ENCODE results near the gene ANXA2.
A peak's percentile ranks its signal among the peaks of the same experiment; 100 is the strongest.
"Not testable (repeated sequence)": the region's sequence is repeated elsewhere in the genome, so short reads cannot be mapped to it uniquely, and the experiment has no call there.

The ANXA2 gene

DNA sequence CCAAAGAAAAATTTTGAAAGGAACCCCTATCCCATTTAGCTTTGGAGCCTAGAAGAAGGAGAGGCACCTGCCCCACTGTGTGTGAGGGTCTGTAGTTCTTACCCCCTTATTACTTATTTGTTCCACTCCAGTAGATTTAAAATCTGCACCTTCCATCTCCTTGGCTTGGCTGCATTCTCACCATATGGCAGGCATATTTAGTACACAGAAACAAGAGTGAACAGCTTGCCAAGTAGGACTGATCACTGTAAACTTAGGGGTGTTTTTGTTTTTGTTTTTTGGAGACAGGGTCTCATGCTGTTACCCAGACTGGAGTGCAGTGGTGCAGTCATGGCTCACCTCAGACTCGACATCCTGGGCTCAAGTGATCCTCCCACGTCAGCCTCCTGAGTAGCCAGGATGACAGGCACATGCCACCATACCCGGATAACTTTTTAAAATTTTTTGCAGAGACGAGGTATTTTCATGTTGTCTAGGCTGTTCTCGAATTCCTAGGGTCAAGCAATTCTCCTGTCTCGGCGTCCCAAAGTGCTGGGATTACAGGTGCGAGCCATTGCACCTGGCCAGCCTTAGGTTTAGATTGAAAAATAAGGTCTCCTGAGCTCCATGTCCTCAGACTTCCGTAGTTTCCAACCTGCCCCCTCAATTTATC lies 14.1 kb upstream of the ANXA2 start:
- no peak for FAIRE-seq

DNA sequence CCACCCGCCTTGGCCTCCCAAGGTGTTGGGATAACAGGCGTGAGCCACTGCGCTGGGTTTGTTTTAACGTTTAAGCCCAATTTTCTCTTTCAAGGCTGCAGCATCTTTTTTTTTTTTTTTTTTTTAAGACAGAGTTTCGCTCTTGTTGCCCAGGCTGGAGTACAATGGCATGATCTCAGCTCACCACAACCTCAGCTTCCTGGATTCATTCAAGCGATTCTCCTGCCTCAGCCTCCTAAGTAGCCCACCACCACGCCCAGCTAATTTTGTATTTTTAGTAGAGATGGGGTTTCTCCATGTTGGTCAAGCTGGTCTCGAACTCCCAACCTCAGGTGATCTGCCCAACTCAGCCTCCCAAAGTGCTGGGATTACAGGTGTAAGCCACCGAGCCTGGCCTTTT lies 12.6 kb upstream of the ANXA2 start:
- not testable (repeated sequence) for DNase-seq (ENCODE audit: insufficient read length, low spot score); FAIRE-seq

More for the DNA sequence above, 14.1 kb upstream of the ANXA2 start:
- no peak for DNase-seq (ENCODE audit: insufficient read length, low spot score)

DNA sequence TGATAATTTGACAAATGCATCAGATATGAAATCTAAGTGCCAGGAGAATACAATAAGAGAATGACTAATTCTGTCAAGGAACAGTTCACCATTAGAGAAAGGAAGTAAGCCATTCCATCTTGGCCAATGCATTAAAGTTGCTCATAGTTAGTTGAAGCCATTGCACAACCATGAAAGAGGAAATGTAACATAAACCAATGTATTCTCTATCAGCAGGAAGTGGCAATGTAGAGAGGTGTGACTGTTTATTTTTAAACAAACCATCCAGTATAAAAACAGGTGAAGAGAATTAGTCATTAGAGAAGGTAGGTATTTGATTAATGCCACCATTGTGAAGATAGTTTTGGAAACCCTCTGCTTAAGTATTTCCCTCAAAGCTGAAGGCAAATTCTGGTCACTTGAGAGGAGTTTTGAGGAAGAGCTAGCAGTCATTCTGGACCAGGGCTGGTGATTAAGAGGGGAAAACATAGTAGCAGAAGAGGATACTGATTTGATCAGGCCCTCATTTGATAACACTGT lies 10.7 kb upstream of the ANXA2 start:
- FAIRE-seq: peak; percentile 18
- peak; percentile 16 for DNase-seq (ENCODE audit: insufficient read length, low spot score)

DNA sequence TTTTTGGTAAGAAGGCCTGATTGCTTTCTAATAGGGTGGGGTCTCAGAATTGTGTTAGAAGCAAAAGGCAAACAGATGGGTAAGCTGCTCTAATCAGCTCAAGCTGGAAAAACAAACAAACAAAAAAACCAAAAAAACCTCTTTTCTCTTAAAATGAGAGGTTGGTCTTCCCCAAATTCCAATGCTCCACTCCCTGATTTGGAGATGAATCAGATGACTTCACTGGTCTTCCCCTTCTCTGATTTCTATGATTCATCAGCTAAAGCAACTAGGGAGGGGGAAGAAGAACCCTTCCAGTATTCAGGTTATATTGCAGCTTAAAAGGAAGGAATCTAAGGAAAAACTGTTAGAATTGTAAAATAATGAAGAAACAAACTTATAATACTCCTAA lies 9.6 kb upstream of the ANXA2 start:
- FAIRE-seq: no peak
- DNase-seq (ENCODE audit: insufficient read length, low spot score): no peak

DNA sequence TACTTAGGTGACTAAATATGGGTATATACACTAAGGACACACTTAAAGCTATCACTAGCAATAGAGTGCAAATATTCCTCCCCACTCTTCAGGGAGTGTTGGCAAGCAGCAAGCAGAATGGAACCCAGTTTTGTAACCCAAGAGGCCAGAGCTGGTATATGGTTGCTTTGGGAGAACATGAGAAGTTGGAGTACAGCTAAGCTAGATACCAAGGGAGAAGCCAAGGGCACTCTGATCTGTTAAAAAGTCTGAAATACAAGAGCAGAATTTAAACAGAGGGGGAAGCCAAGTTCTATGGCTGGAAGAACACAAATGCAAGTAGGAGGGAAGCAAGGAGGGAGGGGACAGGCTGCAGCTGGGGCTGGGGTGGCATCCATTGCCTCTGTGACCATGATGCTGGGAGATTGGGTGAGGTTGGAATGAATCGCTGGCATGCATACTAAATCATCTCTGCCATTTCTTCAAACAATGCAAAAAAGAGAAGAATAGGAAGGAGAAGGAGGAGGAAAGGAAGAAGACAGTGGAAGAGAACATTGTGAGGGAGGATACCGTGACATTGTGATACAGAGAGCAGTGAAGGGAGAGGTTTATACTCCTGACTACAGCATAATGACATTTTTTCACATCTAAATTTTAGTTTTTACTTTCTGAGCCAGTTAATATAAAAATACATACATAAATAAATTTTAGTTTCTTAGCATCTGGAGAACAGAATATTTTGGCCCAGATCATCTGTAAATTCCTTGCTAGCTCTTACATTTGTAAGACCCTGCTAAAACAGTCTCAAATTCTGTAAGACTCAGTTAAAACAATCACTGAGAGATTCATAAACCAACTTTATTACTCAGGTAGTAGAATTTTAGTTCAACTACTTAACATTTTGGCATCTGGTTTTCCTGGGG lies 9.0 kb upstream of the ANXA2 start:
- DNase-seq (ENCODE audit: insufficient read length, low spot score) (no peak), FAIRE-seq (no peak)

DNA sequence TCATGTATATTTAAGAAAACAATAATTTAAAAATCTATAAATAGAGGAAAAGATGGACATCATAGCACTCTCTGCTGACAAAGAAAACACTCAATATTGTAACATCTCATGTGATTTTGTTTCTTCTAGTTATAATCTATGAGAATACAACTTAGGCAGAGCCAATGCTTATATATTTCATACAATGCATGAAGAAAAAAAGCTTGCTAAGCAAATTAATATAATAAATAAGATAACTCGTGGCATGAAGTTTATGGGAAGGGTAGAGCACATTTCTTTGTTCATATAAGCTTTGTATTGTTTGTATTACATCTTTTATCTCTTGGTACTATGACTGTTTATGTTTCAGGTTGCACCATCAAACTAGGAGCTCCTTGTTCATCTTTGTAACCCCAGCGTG lies 7.6 kb upstream of the ANXA2 start:
- FAIRE-seq (no peak), DNase-seq (ENCODE audit: insufficient read length, low spot score) (no peak)

DNA sequence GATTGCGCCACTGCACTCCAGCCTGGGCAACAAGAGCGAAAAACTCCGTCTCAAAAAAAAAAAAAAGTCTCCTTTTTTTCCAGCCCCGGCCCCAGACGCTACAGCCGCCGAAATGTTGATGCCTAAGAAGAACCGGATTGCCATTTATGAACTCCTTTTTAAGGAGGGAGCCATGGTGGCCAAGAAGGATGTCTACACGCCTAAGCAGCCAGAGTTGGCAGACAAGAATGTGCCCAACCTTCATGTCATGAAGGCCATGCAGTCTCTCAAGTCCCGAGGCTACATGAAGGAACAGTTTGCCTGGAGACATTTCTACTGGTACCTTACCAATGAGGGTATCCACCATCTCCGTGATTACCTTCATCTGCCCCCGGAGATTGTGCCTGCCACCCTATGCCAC lies 6.6 kb upstream of the ANXA2 start:
- not testable (repeated sequence) for DNase-seq (ENCODE audit: insufficient read length, low spot score); FAIRE-seq

DNA sequence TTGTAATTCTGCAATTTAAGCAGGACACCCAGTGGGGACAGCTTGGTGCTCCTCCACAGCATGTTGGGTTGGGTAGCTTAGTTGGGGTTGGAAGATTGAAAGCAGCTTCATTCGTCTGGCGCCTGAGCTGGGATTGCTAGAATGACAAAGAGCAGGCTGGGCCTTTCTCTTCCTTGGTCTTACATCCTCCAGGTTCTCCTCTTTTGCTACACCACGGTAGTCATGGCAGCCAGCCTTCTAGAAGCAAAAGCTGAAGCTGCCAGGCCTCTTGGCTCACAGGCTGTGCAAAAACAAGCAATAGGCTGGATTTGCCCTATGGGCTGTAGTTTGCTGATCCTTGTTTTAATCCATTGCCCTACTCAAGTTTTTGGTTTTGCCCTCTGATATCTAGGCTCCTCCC lies 3.2 kb upstream of the ANXA2 start:
- no peak for FAIRE-seq
- no peak for DNase-seq (ENCODE audit: insufficient read length, low spot score)

DNA sequence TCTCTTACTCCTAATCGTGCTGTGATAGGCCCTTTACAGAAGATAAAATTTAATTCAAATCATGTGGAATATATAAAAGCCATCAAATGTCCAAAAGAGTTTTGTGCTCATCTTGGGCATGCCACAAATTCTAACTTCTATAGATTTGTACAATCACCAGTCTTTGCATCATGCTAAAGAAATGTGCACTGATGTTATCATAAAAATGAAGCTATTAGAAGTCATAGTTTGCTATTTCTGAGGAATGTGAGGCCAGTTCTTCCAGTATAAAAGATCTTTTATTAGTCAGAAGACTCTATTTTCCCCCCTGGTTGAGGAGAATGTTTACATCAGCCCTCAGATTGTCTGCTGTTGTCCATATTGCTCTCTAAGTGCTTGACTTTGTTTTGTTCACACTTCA lies 2.1 kb upstream of the ANXA2 start:
- DNase-seq (ENCODE audit: insufficient read length, low spot score): no peak
- no peak for FAIRE-seq

DNA sequence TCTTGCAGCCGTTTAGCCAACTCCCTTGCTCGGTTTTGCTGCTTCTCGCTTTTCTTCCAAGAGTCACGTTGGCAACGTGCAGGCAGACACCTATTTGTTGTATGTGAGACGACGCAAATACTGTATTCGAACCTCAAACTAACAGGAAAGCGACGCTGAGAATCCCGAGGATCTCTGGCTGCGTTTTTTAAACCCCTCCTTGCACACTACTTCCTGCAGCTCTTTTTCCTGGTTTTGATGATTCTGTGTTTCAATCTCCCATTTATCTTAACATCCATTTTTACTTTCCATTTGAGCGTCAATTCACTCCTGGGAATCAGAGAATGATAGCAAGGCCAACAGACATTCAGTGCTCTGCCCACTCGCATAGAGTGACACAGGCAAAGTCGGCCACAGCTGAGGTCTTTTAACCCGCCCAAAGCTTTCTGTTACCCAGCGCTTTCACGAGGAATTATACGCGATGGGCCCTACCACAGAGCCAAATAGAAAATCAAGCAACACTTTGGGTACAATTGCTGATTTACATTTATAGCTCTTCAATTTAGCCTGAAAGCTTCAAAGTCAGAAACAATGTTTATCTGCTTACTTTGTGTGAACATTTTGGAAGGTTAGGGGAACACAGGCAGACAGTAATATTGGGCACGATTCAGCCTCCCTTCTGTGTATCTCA lies 1.6 kb upstream of the ANXA2 start:
- DNase-seq (ENCODE audit: insufficient read length, low spot score): no peak

DNA sequence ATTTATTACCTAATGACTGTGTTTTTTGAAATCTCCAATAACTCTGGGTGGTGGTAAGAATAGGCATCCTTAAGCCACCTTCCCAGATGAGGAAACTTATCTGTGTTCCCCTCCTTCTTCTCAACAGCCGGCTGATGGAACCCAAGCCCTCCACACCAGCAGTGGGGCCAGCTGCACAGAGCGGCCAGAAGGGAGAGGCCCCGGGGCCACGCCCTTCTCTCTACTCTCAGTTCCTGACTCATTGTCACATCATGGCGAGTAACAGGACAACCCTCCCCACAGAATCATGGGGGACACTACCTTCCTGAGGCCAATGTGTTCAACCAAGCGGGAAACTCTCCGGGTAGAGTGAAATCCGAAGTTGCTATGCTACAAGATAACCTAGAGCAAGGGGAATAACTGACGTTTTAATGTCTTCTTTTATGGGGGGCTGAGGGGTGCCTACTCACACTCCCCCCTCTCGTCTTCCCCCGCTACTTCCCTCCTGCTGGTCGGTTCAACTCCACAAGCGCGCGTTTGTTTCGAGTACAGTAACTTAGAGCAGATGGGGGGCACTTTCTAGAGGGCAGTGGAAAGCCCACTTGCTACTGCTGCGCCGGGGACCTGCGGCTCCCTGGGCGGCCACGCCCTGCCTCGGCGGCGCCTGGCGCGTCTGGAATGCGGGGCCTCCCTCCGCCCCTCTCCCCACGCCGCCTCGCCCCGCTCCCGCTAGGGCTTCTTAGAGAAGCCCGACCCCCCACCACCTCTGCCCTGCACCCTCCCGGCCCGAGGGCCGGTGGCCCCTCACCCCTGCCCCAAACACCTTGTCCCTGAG lies 621 bp downstream of the ANXA2 start:
- FAIRE-seq (peak; percentile 75), DNase-seq (ENCODE audit: insufficient read length, low spot score) (peak; percentile 53)

More for the DNA sequence above, 1.6 kb upstream of the ANXA2 start:
- no peak for FAIRE-seq

DNA sequence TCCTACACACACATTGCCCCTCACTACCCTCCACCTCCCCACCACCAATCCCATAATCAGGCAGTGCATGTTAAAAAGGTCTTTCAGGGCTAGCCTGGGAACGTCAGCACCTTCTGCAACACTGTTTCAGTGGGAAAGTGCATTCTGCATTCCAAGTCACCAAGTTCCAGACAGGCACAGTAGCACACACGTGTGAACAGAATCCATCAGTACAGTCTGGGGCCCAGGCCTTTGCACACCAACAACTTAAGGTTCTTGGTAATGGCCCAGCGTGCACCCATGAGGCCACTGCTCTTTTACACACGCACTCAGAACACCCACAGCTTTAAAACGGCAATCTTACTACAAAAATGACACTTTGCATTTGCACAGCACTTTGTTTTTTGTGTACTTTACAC lies 1.2 kb downstream of the ANXA2 start:
- DNase-seq (ENCODE audit: insufficient read length, low spot score) (no peak), FAIRE-seq (no peak)

DNA sequence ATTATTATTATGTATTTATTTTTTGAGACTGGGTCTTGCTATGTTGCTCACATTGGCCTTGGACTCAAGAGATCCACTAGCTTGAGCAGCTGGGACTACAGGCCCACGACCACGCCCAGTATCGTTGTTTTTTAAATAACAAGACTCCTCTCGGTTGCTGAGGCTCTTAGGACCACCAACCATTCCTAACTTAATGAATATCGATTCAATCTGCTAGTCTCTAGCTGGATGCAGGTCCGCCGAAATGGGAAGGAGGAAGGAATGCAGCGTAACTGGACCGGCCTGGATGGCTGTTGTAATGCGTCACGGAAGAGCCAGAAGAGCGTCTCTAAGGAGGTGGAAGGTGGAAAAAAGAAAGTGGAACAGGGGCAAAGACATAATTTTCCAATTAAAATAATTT lies 1.7 kb downstream of the ANXA2 start:
- DNase-seq (ENCODE audit: insufficient read length, low spot score) (no peak), FAIRE-seq (no peak)

DNA sequence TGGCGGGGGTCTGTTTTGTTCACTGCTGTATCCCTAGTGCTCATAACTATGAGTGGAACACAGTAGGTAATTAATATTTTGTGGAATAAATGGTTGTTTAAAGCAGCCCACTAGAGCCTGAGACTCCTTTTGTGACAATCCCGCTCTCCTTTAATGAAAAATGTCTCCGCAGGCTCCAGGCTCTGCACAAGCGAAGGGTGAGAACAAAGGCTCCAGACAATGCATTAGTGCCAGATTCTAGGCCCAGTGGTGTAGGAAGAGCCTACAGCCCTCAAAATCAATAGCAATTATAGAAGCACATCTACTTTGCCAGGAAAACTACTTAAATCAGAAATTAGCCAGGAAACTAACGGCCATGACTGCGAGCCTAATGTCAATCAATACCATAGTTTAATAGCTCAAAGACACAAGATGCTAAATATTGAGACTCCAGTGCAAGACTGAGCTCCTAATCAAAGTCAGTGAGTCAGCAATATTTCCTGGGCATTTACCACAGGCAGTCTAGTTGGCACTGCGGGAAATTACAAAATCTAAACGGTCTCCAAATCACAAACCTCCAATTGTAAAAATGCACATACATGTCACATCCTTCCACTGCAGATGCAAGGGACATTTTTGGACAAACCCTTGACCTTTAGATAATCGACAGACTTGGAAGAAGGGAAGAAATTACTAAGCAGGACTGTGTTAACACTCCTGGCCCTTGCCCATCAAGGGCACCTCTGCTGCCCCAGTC lies 2.3 kb downstream of the ANXA2 start:
- DNase-seq (ENCODE audit: insufficient read length, low spot score) (no peak), FAIRE-seq (no peak)

DNA sequence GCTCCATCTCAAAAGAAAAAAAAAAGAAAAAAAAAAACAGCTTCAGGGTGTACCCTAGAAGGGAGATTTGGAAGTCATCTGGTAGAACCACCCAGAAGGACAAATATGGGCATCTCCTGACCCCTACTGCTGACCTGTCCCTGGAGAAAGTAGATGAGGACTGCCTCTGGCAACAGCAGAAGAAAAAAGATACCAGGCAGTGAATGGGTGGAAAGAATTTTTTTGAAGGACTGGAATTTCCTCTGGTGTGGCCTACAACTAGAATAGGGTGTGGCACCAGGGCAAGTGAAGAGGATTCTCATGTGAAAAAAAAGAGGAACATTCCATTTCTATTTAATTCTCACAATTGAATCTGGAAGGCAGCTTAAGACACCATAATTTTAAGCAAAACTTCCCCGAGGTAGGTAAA lies 3.1 kb downstream of the ANXA2 start:
- no peak for DNase-seq (ENCODE audit: insufficient read length, low spot score)
- no peak for FAIRE-seq

DNA sequence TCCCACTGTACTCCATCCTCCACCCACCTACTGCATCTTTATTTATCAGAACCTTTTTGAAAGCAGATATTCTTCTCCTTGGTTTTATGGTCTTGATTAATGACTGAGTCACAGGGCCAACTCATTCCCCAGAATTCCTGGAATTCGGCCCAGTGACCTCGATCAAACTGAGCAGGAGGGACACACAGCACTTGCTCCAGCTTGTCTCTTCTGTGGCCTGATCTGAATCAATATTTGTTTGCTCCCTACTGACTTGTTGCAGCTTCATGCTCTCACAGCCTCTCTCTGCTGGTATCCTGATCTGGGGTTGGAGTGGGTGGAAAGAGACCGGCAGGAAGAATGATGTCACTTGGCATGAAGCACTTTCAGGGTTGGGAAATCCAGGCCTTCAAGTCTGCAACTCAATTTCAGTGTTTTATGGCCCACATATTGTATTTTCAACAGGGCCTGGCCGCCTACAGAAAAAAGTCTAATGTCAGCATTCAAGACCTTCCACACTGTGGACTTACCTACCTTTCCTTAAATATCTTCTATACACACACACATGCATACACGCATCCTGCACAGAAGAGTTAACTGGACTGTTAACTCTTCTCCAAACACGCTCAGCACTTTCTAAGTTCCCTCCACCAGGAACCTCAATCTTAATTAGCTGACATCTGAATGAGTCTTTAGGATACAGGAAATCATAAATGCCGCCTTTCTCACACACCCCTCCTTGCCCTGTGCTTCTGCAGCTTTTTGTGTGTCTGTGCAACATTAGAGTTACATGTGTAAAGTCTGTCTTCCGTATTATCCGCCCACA lies 4.6 kb downstream of the ANXA2 start:
- DNase-seq (ENCODE audit: insufficient read length, low spot score): no peak

DNA sequence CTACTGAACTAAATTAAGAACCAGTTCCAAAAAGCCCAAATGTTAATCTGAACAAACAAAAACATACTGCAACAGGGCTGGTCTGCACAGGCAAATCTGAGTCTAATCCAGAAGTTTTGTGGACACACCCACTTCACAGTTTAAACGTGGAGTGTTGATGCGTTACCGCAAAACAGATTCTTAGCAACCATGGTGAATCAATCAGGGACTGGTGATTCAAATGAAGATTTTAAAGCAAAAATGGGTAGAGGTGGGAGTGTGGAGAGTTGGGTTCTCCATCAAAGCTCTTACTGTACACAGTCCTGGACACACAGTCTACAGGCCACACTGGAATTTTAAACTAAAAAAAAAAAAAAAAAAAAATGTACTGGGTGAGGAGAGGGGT lies 5.2 kb downstream of the ANXA2 start:
- FAIRE-seq (no peak), DNase-seq (ENCODE audit: insufficient read length, low spot score) (no peak)

More for the DNA sequence above, 4.6 kb downstream of the ANXA2 start:
- no peak for FAIRE-seq

DNA sequence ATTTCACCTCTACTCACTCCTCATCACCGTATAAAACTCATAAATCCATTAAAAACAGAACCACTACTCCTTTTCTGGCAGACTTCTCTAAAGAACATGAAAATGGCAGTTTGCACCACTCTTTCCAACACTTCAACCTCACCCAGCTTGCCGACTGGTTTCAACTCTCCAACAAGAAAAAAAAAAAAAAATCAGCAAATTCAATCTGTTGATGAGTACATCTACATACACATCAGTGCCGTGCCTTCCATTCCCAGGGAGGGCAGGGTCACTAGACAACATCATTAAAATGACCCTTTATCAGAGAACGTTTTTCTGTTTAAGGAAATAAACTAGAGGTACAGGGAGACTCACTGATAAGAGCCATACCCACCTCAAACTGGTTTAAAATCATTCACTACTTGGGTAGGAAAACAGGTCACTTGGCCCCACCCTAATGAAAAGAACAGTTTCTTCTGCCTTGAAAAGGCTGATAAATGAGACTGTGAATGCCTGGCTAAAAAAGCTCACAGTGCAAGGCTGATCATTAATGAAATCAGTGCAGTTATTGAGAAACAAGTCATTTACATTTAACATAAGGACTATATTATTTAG lies 6.0 kb downstream of the ANXA2 start:
- FAIRE-seq (no peak), DNase-seq (ENCODE audit: insufficient read length, low spot score) (no peak)

Data from GM19239 (cell line).